NCI-H1930 (cell line): Measurements from ENCODE around the gene GPR143.

ENCODE experiments used
- DNase-seq, 2 experiments: peaks; one replicate each; lab custom pipeline; 2025; lab: John Stamatoyannopoulos, UW

Gene GPR143

DNA sequence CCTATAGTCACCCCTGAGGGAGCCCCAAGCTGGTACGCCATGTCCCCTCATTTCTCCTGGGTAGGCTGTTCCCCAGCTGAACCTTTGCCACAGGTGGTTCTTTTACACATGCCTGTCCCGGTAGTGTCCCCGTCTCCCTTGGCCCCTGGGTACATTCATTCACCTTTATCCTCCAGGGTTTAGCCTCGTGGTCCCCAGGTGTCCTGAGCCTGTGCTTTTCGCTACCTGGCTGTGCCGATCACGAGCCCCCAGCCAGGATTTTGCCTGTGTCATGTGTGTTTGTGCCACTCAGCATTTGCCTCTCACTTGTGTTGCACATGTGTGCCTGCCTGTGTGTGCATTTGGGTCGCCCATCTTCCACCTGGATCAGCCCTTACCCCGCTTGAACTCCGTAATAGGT is 57.6 kb downstream of the GPR143 start:
- no peak for DNase-seq

DNA sequence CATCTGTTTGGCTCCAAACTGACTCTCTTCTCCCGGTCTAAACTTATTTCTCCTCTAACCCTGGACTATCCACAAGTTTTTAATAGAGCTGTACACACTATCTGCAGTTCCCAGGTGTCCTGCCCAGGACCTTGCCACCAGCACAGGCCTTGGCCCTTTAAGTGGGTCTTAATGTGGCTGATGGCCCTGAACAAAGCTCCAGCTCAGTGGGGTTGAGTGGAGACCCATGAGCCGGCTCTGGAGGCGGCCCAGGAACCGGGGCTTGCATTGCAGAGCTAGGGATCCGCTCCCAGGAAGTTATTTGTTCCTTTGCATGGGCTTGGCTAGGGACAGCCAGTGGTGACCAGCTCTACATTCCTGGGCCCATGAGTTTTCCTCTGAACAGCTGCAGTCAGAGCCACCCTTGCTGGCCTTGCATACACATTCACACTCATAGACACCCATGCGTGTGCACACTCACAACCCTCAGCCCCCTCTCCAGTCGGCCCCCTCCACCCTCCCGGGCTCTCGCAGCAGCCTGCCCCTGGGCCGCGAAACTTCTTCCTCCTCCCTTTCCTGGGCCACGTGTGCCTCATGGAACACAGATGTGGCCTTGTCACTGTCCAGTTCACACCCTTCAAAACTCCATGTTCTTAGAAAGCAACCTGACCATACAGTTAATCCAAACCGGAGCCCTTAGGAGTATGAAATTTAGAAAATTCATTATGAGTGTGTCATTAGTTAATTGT is 58.2 kb downstream of the GPR143 start:
- DNase-seq: no peak

DNA sequence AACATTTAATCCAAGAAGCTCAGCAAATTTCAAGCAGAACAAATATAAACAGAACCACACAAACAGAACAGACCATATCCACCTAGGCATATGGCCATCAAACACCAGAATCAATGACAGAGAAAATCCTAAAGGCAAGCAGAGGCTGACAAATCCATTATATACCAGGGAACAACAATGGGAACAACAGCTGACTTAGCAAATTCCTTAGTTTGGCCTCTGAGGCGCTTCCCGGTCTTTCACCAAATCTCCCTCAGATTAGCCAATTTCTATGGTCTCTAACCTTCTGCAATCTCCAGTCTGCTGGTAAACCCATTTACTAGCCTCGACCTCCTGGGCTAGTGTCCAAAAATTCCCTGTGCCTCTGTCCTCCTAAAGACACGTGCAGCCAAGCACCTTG is 59.2 kb downstream of the GPR143 start:
- no peak for DNase-seq

DNA sequence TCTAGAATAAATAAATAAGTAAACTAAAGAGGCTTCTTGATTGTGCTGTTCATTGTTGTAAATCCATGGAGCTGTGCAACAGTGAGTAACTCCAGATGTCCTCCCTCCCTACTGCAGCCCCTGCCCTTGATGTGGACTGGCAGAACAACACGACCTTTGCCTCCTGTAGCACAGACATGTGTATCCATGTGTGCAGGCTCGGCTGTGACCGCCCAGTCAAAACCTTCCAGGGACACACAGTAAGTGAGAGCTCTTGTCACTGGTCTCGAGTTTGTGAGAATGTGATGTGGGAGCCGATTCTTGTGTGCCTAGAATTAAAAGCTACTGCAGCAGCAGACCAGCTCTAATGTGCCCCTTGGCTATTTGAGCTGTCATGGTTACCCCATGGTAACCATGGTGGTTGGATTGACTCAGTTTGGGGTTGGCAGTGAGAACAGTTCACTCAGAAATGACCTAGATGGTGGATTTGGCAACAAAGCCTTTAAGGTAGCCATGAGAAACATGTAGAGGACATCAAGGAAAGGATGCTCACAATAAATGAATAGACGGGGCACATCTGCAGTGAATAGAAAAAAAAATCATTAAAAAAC is 60.7 kb downstream of the GPR143 start:
- no peak for DNase-seq

DNA sequence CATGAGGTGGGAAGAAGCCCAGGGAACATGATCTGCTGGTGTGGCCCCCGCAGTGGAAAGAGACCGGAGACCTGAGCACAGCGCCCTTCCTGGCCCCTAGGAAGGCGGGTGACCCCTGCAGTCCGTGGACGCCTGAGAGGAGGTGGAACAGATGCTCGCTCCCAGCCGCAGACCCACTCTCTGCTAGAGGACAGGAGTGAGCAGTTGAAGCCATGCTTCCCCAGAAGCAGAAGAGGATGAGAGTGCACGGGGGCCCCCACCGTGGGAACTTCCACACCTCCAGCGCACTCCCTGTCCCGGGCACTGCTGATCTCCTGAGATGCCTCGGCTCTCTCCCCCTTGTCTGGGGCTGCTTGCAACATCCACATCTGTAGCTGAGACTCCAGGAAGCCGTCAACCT is 62.2 kb downstream of the GPR143 start:
- no peak for DNase-seq

DNA sequence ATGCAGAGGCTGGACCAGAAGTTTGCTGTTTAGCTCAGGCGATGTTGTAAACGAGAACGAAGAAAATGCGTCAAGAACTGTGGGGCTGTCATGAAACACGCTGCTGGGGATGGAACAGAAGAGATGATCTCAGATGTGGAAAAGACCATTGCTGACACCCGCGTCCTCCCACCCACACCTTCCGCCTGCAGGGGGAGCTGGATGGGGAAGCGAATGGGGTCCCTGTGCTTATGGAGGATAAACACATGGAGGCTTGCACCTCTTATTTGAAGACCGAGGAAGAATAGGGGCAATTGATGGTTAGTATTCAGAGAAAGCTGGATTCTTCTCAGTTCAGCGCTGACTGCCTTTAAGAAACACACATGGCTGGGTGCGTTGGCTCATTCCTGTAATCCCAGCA is 63.9 kb downstream of the GPR143 start:
- DNase-seq: no peak

DNA sequence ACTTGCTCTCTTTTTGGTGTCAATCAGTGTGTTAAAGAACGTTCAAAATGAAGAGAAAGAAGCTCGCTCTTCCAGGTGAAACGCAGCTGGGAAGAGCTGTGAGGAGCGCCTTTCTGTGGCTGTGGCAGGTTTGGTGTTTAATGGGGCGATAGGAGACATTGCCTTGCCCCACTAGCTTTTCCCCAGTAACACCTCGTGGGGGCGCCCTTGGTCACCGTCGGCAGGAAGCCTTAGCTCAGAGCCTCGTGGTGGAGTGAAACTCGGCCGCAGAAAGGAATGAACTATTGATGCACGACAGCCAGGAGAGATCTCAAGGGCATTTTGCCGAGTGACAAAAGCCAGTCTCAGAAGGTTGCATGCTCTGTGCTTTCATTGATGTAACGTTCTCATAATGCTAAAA is 65.1 kb downstream of the GPR143 start:
- no peak for DNase-seq

DNA sequence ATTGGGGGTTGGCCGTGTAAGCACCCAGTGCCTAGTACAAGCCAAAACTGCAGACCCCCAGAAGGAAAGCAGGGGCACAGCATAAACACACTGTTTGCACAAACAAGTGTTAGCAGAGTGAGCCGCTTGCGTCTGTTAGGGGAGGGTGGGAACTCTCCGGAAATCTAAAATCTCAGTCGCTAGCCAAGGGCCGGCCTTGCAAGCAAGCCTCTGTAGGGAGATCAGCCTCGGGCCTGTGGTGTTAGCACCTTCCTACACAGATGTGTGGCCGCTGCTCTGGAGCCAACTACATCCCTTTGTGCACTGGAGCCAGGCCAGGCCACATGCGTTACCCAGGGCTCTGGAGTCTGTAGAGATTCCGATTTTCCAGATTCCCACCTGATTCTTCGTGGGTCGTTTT is 67.1 kb downstream of the GPR143 start:
- no peak for DNase-seq

DNA sequence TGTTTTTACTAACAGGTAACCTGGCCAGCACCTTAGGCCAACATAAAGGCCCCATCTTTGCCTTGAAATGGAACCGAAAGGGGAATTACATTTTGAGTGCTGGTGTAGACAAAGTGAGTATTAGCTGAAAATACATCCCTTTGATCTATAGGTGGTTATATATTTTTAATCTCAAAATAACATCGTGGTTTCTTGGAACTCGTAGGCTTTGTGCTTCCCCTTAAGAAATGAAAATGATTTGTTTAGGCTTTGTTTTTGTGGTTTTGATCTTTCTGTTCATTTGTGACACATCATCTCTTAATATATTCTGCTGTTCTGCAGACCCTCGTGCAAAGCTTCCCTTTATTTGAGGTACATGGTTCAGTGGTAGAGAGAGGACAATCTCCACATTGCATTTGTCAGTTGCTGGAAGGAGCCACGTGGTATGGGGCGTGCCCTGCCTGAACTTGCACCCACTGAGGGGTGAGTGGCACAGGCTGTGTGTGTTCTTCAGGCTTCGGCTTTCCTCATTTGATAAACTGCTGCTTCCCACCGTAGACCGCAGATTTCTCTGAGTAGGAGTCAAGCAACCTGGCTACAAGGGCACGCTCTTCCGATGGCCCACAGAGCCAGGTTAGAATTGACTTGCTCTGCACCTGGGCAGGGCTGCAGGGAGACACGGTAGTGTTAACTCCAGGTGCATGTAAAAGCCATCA is 72.2 kb downstream of the GPR143 start:
- DNase-seq: no peak

DNA sequence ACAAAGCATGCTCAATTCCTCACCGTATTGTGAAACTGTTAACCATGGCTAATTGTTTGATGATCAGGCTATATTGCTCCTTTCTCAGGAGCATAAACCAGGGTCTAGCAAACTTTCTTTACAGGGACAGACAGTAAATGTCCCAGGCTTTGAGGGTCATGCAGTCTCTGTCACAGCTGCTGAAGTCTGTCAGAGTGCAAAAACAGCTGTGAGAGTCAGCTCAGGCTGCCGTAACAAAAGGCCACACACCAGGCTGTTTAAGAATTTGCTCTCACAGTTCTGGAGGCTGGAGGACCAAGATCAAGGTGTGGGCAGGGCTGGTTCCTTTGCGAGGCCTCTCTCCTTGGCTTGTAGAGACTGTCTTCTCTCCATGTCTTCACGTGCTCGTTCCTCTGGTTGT is 75.6 kb downstream of the GPR143 start:
- no peak for DNase-seq

DNA sequence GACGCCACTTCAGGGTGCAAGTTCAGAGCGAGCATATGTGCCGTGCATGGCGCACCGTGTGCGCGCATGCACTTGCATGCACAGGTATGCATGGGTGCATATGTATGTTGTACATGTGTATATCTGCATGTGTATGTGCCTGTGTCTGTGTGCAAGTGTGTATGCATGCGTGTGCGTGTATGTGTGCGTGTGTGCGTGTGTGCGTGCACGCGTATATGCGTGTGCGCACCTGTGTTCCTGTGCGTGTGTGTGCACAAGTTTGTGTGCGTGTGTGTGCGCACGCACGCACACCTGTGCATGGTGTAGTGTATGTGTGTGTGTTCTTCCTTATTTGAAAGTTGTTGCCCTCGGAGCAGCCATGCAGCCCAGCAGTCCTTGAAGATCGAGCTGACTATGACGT is 76.8 kb downstream of the GPR143 start:
- no peak for DNase-seq

DNA sequence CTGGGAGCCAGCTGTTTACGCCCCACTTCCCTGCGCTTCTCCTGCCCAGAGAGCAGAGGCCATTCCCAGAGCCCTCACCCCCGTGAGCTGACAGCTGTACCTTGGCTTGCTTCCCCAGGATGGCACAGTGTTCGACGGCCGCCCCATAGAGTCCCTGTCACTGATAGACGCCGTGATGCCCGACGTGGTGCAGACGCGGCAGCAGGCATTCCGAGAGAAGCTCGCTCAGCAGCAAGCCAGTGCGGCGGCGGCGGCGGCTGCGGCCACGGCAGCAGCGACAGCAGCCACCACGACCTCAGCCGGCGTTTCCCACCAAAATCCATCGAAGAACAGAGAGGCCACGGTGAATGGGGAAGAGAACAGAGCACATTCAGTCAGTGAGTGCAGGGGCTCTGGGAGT is 77.7 kb downstream of the GPR143 start:
- DNase-seq: no peak

DNA sequence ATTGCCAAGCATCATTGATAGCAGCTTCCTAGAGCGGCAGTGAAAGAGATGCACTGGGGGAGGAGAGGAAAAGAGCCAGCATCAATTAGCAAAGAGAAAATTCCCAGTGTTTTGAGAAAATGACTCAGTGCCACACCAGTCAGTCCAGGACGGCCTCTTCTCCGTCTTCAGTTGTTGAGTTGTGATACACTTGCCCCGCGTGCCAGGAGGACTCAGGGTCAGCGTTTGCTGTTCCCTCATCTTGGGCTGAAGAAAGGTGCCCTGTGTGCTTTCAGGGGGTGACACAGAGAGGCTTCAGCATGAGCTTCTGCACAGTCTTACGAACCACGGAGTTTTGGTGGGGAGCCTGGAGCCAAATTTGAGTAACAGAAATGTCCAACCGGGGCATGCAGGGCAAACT is 82.3 kb downstream of the GPR143 start:
- DNase-seq: no peak

DNA sequence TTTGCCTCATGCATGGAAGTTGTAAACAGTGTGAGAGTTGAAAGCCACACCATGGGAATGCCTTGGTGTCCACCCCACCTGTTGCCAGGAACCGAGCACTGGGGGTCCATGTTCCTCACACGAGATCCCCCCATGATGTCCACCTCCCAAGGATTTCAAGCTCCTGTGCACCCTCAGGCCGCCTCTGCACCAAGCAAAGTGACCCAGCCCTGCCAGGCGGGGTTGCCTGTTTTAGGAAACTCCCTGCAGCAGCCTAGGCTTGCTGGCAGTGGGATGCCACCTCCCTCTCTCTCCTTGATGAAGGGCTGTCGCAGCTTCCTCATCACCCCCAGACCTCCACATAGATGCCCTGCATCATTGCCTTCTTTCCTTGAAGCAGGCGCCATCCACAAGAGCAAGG is 82.8 kb downstream of the GPR143 start:
- DNase-seq: no peak

DNA sequence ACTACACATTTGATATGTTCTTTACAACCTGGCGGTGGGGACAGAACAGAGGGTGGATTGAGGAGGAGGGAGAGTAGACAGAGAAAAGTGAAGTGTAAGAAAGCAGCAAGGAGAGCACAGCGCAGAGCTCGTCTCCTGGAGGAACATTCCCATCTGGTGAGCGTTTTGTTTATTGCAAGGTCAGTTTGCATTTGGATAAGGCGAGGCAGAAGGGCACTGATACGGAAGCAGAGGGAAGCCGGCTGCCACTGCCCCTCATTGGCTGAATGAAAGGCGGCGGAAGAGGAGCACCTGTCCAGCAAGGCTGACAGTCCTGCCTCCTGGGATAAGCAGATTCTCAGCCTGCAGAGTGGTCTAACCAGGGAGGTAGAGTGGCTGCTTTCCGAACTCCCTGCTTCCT is 83.2 kb downstream of the GPR143 start:
- DNase-seq: no peak

DNA sequence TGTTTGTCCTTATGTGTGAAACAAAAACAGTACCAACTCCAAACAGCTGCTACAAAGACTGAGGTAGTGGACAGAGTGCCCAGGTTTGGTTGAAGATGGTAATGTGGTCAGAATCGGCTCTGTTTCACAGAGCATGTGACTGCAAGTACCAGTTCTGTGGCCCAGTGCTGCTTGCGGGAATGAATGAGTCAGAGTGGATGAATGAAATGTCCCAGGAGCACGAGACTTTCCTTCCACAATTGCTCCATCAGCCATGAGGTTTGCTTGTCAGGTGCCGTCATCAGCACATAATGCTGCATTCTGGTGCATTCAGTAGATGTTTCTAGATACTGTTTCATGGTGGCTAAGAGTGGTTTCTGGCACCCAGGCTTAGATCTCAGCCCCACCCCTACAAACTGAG is 84.2 kb downstream of the GPR143 start:
- DNase-seq: no peak

DNA sequence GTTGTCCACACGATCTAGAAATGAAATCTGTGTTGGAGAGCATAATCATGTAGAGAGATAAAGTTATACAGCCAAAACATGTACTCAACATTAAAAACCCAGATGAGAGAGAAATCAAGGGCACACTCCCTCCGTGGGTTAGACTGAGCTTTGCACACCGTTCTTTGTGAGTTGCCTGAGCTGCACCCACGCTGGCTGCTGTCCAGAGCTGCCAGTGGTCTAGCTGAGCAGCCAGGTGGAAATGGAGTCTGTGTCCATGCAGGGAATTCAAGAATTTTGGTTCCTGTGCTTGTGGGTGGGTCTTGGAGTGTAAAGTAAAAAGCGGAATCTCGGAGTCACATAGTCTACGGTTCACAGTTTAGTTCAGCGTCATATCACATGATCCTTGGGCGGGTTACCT is 84.6 kb downstream of the GPR143 start:
- DNase-seq: no peak

DNA sequence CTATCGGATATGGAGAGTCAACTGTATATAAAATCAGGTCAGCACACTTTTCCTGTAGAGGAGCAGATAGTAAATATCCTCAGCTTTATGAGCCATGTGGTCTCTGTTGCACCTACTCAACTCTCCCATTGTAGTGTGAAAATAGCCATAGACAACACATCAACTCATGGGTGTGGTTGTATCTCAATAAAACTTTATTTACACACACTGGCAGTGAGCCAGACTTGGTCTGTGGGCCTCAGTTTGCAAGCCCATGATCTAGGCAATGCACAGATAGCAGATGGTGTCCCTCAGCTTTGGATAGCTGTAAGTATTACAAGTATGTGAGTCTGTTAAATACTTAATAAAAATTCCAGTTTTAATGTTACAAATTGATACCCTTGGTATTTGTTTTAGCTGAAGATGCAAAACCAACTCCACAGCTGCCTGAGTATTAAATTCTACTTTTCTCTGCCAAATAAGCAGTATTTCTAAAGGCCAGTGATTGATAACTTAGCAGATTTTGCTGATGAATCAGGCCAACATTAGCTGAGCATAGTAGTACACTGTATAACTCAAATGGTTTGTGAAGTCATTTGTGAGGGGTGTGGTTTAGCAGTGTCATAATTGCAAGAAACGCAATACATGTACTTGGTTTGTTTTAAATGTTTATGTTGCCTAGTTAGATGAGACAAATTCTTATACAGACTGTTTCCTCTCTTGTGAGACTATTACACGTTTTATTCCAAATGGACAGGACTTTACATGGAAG is 87.3 kb downstream of the GPR143 start:
- no peak for DNase-seq

DNA sequence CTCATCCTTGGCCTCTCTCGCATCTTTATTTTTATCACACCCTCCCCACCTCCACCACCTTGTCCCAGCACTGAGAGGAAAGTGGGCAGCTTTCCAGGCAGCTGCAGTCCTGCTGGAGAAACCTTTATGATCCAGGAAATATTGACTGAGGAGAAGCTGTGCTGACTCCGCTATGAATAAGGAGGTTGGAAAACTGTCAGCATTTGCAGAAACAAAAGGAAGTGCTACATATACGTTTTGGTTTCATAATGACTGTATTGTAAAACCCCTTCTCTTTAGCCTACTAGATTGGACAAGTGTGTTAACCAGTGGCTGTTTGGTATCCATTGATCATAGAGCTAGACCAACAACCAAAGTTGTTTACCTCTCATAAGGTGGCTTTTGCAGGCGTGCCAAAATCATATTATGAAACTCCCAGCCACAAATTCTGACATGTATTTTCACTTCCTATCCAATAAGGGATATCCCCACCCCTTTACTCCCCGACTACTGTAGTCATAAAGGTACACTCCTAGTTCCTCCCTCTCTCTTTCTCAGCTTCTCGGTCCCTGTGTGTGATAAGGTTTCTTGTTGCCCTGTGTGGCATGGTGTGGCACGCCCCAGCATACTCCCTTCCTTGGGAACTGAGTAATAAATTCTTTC is 88.4 kb downstream of the GPR143 start:
- no peak for DNase-seq

DNA sequence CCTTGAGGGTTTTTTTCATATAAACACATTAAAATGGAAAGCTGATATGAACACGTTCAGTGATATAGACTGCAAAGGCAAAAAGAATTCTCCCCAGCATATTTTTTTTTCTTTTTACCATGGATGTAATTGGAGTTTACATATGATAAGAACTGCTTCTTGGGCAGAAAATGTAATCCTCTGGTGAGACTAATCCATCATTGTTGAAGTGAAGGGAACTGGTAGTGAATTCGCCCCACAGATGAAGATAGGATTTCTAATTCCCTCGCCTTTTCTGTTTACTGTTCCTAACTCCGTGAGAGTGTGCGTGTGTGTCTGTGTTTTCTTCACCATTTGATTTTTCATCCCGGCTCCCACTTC is 88.9 kb downstream of the GPR143 start:
- no peak for DNase-seq

DNA sequence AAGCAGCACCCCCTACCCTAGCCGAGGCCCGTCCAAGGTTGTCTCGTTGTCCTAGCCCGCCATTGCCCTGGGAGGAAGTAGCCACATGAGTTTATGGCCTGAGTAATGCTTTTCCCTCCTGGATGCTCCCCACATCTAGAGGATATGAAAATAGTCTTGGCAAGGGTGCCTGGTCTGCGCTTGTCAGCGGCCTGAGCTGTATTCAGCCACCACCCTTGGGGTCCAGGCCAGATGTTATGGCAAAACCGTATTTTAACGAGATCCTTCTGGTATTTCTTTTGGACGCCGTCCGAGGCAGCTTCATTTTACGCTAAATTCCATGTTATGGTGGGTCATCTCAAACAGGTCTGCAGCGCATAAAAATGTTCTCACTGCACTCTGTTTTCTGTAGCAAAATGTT is 89.3 kb downstream of the GPR143 start:
- no peak for DNase-seq
